HG02885 (cell line): ENCODE data around the gene NEK3.
"Not testable (repeated sequence)": the region's sequence is repeated elsewhere in the genome, so short reads cannot be mapped to it uniquely, and the experiment has no call there.

ENCODE experiments used
- ATAC-seq: cut with Tn5 transposase; IDR thresholded peaks from one replicate; pipeline ENCODE4 v1.9.1; 2021; ENCODE audit warnings: mild to moderate bottlenecking; ENCODE audit not compliant: unreplicated experiment, poor library complexity

Gene NEK3

GRCh38 chr13:52170828-52171391 lies 11.5 kb upstream of the NEK3 start:
- ATAC-seq: not testable (repeated sequence)

GRCh38 chr13:52169839-52170238 lies 10.4 kb upstream of the NEK3 start:
- no peak for ATAC-seq

DNA sequence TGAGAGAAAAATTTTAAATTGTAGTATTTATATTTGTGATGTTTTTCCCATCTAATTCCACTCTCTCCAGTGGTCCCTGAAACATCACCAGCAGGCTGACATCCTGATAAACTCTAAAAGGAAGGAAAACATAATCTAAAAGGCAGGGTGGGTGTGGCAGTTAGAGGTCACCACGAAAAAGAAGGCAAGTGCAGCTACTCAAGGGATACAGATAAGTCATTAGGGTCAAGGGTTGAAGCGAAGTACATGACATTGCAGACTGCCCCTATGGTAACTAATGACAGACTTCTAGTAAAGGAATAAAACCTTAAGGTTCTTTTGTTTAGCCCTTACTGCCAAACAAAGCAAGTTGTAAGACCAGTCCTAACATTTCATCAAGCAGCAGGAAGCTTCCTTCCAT lies 6.0 kb upstream of the NEK3 start:
- ATAC-seq: no peak

DNA sequence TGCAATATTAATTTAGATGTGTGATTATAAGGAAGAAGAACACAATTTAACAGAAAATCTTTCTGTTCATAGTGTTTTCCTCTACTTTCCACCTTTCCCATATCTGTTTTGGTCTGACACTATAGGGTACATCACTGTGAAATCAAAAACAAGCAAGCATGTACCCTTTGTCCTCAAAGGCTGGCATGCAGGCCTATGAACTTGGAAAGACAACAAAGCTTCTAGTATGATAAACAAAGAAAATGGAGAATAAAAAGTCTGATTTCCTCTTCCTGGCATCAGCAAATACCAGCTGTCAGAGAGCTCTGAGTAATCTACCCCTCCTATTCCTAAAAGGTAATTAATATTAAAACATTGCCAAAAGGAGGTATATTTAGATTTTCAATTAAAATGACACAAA lies 5.6 kb upstream of the NEK3 start:
- no peak for ATAC-seq

GRCh38 chr13:52163878-52164277 lies 4.5 kb upstream of the NEK3 start:
- not testable (repeated sequence) for ATAC-seq

DNA sequence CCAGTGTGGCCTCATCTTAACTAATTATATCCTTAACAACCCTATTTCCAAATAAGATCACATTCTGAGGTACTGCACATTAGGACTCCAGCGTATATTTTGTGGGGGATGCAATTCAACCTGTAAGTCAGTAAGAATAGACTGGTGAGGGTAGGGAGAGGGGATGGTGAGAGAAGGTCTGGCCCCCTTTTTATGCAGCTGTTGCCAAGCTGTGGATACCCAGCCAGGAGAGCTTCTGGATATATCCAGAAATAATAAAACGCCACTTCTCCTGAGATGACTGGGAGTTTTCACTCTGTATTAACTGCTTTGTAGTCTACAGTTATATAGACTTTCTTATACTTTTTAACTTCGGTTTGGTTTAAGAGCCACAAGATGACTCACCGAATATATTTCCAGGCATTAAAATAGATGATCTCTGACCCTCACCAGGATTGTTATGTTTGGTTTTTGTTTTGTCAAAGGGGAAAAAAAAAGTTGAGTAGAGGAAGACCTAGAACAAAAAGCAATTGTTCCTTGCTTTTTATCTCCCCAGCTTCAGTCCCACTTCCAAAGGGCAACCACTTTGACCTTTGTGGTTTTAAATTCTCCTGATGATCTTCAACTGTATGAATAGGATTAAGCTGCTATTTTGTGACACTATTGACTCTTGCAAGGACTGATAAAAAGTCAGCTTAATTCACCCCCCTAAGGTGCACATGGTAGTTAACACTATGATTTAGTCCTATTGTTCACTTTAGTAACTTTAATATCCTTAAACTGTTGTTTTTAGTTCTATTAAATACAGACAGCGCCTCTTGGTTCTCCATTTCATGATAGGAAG lies 3.1 kb upstream of the NEK3 start:
- ATAC-seq: no peak

DNA sequence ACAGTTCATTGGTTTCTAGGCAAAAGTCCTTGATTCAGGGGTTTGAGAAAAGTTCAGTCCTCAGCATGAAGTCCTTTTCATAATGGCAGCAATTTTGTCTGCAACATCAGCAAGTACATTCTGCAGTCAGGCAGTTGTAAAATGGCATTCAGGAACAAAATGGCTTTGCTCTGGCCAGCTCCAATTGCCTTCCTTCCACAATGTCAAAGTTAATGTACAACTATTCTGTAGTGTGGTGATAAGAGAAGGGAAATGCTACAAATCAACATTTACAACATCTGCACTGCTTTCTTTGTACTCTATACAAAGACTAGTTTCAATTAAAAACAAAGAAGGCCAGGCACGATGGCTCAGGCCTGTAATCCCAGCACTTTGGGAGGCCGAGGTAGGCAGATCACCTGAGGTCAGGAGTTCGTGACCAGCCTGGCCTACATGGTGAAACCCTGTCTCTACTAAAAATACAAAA lies 1.8 kb upstream of the NEK3 start:
- ATAC-seq: no peak

GRCh38 chr13:52160506-52160905 lies 1.1 kb upstream of the NEK3 start:
- no peak for ATAC-seq

- ATAC-seq: no peak
Measured at GRCh38 chr13:52160053-52160452, 656 bp upstream of the NEK3 start.

DNA sequence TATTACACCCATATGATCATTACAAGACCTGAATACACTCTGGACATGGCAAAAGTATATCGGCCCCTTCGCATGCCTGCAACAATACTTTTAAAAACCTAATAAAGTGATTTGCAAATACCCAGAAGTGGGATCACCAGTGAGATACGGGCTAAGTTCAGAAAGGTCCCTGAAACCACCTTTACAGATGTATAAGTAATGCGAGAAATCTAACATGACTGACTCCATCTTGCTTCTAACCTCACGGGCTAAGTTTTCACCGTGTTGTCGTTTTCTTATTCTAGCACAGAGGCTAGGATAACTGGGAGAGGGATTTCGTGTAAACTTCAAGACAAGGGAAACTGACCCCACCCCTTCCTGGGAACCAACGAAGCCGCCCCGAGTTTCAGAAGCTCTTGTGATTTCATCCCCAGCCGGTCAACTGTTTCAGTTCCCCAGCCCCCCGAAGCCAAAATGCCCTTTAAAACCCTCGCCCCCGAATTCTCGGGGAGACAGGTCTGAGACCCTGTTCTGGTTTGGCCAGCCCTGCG lies 703 bp downstream of the NEK3 start:
- peak; percentile 15 for ATAC-seq

- no peak for ATAC-seq
Measured at GRCh38 chr13:52156724-52157261, 2.6 kb downstream of the NEK3 start.

DNA sequence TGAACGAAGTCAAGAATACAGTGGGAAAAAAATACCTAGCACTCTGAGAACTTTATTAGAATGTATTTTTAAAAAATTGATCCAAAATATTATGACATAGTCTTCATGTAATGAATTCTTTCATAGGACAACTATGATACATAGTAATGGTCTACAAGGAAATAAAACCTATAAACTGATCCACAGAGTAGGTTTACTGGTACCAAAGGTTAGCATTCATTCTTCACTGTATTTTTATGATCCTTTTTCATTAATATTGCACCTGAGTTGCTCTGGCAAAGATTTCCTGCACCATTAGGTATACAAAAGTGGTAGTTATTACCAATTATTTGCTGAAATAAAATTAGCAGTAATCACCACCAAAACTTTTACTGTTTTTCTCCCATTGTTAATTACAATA lies 4.2 kb downstream of the NEK3 start:
- no peak for ATAC-seq

DNA sequence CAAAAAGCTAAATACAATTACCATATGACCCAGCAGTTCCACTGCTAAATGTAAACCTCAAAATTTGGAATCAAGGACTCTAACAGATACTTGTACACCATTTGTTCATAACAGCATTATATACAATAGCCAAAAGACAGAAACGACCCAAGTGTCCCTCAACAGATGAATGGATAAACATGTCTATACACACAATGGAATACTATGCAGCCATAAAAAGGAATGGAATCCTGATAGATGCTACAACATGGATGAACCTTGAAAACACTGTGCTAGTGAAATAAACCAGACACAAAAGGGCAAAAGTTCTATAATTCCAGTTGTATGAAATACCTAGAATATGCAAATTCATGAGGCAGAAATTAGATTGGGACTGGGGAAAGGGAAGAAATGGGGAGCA lies 12.2 kb downstream of the NEK3 start:
- ATAC-seq: no peak

DNA sequence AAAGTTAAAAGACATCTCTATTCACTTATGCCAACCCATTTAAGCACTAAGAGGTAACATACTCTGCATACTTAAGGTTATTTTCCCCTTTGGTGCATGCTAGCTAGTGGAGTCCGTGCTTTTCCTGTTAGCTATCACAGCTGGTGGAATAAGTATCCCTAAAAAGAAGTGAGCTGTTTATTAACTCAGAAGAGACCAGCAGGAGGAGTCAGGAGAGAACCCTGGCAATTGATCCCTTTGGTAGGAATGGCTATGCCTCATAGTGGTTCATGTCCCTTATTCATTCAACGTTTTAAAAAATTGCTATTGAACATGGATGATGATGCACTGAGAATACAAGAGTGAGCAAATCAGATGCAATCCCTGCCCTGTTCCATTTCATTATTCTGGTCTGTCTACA lies 18.1 kb downstream of the NEK3 start:
- ATAC-seq: no peak

GRCh38 chr13:52137489-52137888 lies 21.9 kb downstream of the NEK3 start:
- ATAC-seq: no peak

GRCh38 chr13:52136763-52137162 lies 22.6 kb downstream of the NEK3 start:
- no peak for ATAC-seq

- ATAC-seq: no peak
Measured at GRCh38 chr13:52130641-52131040, 28.8 kb downstream of the NEK3 start.

- peak; percentile 77 for ATAC-seq
Measured at GRCh38 chr13:52128714-52129700, 30.4 kb downstream of the NEK3 start, which contains the start of gene NEK5. NEK5 (minus strand) TSS chr13:52129073; CDS start chr13:52127482, 1,591 bp downstream.

- peak; percentile 69 for ATAC-seq
Measured at GRCh38 chr13:52127783-52128702, 31.4 kb downstream of the NEK3 start.
